Measurements from ENCODE around the gene CRACR2A. TPM values are rescaled to one million over a fixed set of nuclear protein-coding genes. Genes with fewer than 3 reads are reported as not detected.

Gene CRACR2A
- polyA plus RNA-seq, 2 of the 4 experiments (the other 2 are of a cell fraction), result 1.1 to 3.8 TPM

DNA sequence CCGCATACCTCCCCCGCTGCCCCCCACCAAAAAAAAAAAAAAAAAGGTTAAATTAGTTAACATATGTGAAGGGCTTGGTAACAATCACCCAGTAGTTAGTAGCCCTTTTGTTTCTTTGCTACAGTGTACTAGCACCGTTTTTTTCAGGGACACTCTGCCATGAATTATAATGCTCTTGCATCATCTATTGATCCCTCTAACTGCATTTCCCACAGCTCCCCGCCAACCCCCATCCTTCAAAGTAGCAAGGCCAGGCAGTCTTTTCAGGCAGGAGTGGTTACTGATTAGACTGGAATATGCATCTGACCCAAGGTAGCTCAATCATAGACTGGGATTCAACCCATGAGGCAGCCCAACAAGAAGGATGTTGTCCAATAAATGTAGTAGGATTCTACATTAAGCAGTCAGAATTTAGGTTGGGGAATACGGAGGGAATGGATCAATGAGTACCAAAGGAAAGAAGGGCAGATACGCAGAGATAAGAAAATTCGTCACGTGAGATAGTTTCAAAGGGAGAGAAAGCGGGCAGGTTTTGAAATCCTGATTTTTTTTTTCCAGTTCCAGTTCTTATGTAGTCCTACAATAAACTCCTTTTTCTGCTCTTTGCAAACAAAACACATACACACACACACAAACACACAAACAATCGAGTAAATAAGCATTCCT is 39.8 kb upstream of the CRACR2A start:
- ChIA-PET CTCF (interaction anchor here (1.0 to 10.8 kb wide), 5 partner anchors 12 to 514 kb away, joined by 3 to 117 read pairs (median 4); no protein-coding TSS in a partner anchor), POLR2A (no interaction called here)
- TF ChIP-seq RNF2 (IDR thresholded peaks at IDR 0.05; ENCODE audit: borderline replicate concordance, low read depth), result no peak
- no peak for TF ChIP-seq EHF (CRISPR knock-in tag; IDR thresholded peaks at IDR 0.05)
- TF ChIP-seq, protein P1, sequence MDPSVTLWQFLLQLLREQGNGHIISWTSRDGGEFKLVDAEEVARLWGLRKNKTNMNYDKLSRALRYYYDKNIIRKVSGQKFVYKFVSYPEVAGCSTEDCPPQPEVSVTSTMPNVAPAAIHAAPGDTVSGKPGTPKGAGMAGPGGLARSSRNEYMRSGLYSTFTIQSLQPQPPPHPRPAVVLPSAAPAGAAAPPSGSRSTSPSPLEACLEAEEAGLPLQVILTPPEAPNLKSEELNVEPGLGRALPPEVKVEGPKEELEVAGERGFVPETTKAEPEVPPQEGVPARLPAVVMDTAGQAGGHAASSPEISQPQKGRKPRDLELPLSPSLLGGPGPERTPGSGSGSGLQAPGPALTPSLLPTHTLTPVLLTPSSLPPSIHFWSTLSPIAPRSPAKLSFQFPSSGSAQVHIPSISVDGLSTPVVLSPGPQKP (IDR thresholded peaks at IDR 0.05; ENCODE audit: low read depth, low read length), result no peak
- TF ChIP-seq CBX8 (IDR thresholded peaks at IDR 0.05), result no peak
- TF ChIP-seq, protein P2, sequence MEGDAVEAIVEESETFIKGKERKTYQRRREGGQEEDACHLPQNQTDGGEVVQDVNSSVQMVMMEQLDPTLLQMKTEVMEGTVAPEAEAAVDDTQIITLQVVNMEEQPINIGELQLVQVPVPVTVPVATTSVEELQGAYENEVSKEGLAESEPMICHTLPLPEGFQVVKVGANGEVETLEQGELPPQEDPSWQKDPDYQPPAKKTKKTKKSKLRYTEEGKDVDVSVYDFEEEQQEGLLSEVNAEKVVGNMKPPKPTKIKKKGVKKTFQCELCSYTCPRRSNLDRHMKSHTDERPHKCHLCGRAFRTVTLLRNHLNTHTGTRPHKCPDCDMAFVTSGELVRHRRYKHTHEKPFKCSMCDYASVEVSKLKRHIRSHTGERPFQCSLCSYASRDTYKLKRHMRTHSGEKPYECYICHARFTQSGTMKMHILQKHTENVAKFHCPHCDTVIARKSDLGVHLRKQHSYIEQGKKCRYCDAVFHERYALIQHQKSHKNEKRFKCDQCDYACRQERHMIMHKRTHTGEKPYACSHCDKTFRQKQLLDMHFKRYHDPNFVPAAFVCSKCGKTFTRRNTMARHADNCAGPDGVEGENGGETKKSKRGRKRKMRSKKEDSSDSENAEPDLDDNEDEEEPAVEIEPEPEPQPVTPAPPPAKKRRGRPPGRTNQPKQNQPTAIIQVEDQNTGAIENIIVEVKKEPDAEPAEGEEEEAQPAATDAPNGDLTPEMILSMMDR (IDR thresholded peaks at IDR 0.05), result no peak
- no peak for TF ChIP-seq BHLHE40 (IDR thresholded peaks at IDR 0.05; ENCODE audit: low read depth, low read length)
- no peak for TF ChIP-seq FOSB (CRISPR knock-in tag; IDR thresholded peaks at IDR 0.05)
- TF ChIP-seq RCOR1 (IDR thresholded peaks at IDR 0.05; ENCODE audit: low read depth, low read length), result no peak
- TF ChIP-seq ESRRA (IDR thresholded peaks at IDR 0.05; ENCODE audit: borderline replicate concordance, low read length), result no peak
- TF ChIP-seq EP300 (IDR thresholded peaks at IDR 0.05), result no peak
- no peak for TF ChIP-seq PHF8 (IDR thresholded peaks at IDR 0.05; ENCODE audit: borderline replicate concordance, low read depth)
- TF ChIP-seq TP53 (CRISPR knock-in tag; IDR thresholded peaks at IDR 0.05), result no peak
- TF ChIP-seq NR3C1 (IDR thresholded peaks at IDR 0.05), result no peak
- TF ChIP-seq, protein P3, sequence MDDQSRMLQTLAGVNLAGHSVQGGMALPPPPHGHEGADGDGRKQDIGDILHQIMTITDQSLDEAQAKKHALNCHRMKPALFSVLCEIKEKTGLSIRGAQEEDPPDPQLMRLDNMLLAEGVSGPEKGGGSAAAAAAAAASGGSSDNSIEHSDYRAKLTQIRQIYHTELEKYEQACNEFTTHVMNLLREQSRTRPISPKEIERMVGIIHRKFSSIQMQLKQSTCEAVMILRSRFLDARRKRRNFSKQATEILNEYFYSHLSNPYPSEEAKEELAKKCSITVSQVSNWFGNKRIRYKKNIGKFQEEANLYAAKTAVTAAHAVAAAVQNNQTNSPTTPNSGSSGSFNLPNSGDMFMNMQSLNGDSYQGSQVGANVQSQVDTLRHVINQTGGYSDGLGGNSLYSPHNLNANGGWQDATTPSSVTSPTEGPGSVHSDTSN (IDR thresholded peaks at IDR 0.05), result no peak
- no peak for TF ChIP-seq RAD21 (conservative IDR thresholded peaks at IDR 0.05 in 1 of 2, IDR thresholded peaks at IDR 0.05 in 1 of 2)
- Histone ChIP-seq H3K4me3 (no peak overlapping the region), H3K4me2 (no peak overlapping the region), H3K9me3 (no peaks in the 10 kb centered on the region; the same call in 2 of the 3 replicates), H3K4me1 (no peaks in the 10 kb centered on the region), H3K27ac (no peak overlapping the region)
- ATAC-seq (no peak), DNase-seq (ENCODE audit: low read depth in 1 of 2, low spot score in 1 of 2) (no peak), FAIRE-seq (no peak)
- 36% methylated on average over 10 of the region's 10 CpGs for WGBS (ENCODE audit: missing lambda C conversion rate)

DNA sequence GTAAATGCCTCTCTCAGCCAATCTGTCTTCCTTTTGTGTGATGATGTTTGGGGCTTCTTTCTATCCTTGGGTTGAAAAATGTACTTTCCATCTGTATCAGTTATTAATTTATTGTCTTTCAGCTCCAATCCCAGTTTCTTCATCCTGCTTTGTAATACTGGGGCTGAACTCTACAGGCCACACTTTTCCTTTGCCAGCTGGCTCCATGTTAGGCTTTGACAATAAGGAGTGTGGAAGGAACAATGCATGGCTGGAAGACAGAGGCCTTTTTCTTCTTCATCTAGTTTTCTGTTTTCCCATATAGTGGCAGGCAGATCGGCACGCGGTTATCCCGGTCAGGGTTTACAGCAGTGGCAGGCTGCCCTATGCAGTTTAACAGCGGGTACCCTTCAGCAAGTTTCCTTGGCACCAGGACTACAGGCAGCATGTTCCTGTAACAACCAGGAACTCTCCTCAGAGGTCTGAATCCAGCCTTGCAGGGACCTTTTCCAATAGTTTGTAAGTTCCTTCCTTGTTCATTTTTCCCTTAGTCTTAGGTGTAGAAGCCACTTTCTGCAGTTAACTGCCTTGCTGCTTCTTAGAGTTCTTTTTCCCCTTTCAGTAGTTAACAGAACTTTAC is 38.5 kb upstream of the CRACR2A start:
- WGBS (ENCODE audit: missing lambda C conversion rate), result 85% methylated on average over 5 of the region's 5 CpGs
- no peak for FAIRE-seq

More for the DNA sequence above, 38.5 kb upstream of the CRACR2A start:
- H3K9me3 ChIP-seq, result no peaks in the 10 kb centered on the region; the same call in 2 of the 3 replicates
- no peak for DNase-seq (ENCODE audit: low read depth in 1 of 2, low spot score in 1 of 2)
- CTCF ChIA-PET, result interaction anchor here (0.6 to 10.8 kb wide), 5 partner anchors 12 to 491 kb away, joined by 3 to 117 read pairs (median 4); no protein-coding TSS in a partner anchor
- no peak overlapping the region for H3K27ac ChIP-seq
- H3K4me2 ChIP-seq, result no peak overlapping the region
- no peaks in the 10 kb centered on the region for H3K4me1 ChIP-seq
- POLR2A ChIA-PET, result no interaction called here
- H3K4me3 ChIP-seq, result no peak overlapping the region
- TF ChIP-seq, protein P4, sequence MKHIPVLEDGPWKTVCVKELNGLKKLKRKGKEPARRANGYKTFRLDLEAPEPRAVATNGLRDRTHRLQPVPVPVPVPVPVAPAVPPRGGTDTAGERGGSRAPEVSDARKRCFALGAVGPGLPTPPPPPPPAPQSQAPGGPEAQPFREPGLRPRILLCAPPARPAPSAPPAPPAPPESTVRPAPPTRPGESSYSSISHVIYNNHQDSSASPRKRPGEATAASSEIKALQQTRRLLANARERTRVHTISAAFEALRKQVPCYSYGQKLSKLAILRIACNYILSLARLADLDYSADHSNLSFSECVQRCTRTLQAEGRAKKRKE (CRISPR knock-in tag; IDR thresholded peaks at IDR 0.05; ENCODE audit: low read depth), result no peak
- no peak for TF ChIP-seq CBX2 (IDR thresholded peaks at IDR 0.05; ENCODE audit: borderline replicate concordance, low read depth)
- TF ChIP-seq ESRRA (IDR thresholded peaks at IDR 0.05; ENCODE audit: borderline replicate concordance, low read length), result no peak
- no peak for TF ChIP-seq ZNF302 (CRISPR knock-in tag; IDR thresholded peaks at IDR 0.05)
- no peak for TF ChIP-seq RAD21 (conservative IDR thresholded peaks at IDR 0.05 in 1 of 2, IDR thresholded peaks at IDR 0.05 in 1 of 2)
- TF ChIP-seq HDAC2 (IDR thresholded peaks at IDR 0.05), result no peak
- TF ChIP-seq RCOR1 (IDR thresholded peaks at IDR 0.05; ENCODE audit: low read depth, low read length), result no peak
- ATAC-seq, result no peak

All from A549 (cell line).